ENCODE results near the gene CTNND1. TPM values are rescaled to one million over a fixed set of nuclear protein-coding genes. Genes with fewer than 3 reads are reported as not detected.

Gene CTNND1
- total RNA-seq, 1 donor from 2014 or later: 181 TPM

DNA sequence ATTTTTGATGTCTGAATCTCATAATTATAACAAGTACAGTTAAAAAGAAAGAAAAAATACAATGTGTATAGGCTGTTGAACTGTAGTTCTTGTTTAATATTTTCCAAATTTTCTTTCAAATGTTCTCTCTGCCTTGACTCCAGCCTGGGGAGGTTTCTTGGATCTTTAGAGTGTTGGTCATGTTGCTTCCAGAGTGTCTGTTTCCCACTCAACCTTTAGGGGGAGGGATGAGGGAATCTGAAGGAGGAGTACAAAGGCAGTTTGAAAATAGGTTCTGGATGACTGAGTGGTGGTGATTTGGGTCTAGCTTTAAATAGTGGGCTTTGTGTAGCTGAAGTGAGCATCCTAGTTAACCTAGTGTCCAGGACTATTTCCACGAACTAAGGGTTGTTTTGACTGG is 2.0 kb downstream of the CTNND1 start:
- Mint-ChIP-seq H3K36me3 (ENCODE audit: unreplicated experiment) (peaks cover 9% of the 10 kb centered on the region), H3K4me1 (ENCODE audit: unreplicated experiment) (peaks cover 40% of the 10 kb centered on the region), H3K9me3 (ENCODE audit: unreplicated experiment) (no peaks in the 10 kb centered on the region), H3K27ac (ENCODE audit: unreplicated experiment) (peak overlapping the region; percentile 100), H3K4me3 (ENCODE audit: unreplicated experiment) (peak overlapping the region; percentile 100), H3K27me3 (ENCODE audit: unreplicated experiment) (no peaks in the 10 kb centered on the region)
- DNase-seq (ENCODE audit: extremely low spot score, unreplicated experiment): no peak
- TF ChIP-seq, protein P1, sequence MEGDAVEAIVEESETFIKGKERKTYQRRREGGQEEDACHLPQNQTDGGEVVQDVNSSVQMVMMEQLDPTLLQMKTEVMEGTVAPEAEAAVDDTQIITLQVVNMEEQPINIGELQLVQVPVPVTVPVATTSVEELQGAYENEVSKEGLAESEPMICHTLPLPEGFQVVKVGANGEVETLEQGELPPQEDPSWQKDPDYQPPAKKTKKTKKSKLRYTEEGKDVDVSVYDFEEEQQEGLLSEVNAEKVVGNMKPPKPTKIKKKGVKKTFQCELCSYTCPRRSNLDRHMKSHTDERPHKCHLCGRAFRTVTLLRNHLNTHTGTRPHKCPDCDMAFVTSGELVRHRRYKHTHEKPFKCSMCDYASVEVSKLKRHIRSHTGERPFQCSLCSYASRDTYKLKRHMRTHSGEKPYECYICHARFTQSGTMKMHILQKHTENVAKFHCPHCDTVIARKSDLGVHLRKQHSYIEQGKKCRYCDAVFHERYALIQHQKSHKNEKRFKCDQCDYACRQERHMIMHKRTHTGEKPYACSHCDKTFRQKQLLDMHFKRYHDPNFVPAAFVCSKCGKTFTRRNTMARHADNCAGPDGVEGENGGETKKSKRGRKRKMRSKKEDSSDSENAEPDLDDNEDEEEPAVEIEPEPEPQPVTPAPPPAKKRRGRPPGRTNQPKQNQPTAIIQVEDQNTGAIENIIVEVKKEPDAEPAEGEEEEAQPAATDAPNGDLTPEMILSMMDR (IDR thresholded peaks at IDR 0.05): peak; percentile 46

DNA sequence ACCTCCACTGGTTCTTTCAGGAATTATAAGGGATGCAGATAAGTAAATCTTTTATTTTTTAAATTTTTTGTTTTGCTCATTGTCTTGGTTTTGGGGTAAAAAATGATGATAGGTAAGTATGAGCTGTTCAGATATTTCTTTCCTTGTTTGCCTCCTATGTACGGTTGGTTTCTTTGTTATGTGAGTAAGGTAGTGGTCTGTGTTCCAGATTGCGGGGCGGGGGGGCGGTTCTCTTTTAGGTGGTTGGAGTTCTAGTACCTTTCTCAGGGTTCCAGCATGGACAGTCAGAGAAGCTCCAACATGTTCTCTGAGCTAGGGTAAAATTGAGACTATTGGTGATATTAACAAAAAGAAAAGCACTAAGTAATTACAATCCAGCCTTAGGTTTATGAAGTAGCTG is 2.4 kb downstream of the CTNND1 start:
- no peaks in the 10 kb centered on the region for H3K9me3 Mint-ChIP-seq (ENCODE audit: unreplicated experiment)

DNA sequence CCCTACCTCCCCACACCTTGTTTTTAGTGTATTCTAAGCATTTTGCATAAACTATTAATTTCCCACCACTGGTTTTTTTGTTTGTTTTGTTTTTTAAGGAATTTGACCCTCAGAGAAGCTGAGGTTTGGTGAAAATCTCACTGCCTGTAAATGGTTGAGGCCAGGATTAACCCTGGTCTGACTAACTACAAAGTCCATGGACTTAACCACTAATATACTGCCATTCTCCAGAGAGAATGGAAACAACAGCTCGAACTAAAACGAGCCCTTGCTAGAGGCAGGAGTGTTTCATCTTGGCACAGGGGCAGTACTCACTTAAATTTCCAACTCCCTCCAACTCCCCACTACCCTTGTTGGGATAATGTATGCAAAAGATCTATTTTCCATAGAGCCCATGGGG is 3.0 kb downstream of the CTNND1 start:
- Mint-ChIP-seq H3K27ac (ENCODE audit: unreplicated experiment) (peak overlapping the region; percentile 100), H3K27me3 (ENCODE audit: unreplicated experiment) (no peaks in the 10 kb centered on the region), H3K36me3 (ENCODE audit: unreplicated experiment) (peaks cover 12% of the 10 kb centered on the region), H3K9me3 (ENCODE audit: unreplicated experiment) (no peaks in the 10 kb centered on the region), H3K4me1 (ENCODE audit: unreplicated experiment) (peaks cover 43% of the 10 kb centered on the region), H3K4me3 (ENCODE audit: unreplicated experiment) (peak overlapping the region; percentile 100)
- no peak for DNase-seq (ENCODE audit: extremely low spot score, unreplicated experiment)
- TF ChIP-seq, protein P1 (IDR thresholded peaks at IDR 0.05): no peak

More for the DNA sequence above, 2.4 kb downstream of the CTNND1 start:
- Mint-ChIP-seq H3K4me1 (ENCODE audit: unreplicated experiment) (peaks cover 40% of the 10 kb centered on the region), H3K4me3 (ENCODE audit: unreplicated experiment) (peak overlapping the region; percentile 100), H3K36me3 (ENCODE audit: unreplicated experiment) (peaks cover 9% of the 10 kb centered on the region), H3K27me3 (ENCODE audit: unreplicated experiment) (no peaks in the 10 kb centered on the region), H3K27ac (ENCODE audit: unreplicated experiment) (peak overlapping the region; percentile 100)
- TF ChIP-seq, protein P1 (IDR thresholded peaks at IDR 0.05): no peak
- no peak for DNase-seq (ENCODE audit: extremely low spot score, unreplicated experiment)

DNA sequence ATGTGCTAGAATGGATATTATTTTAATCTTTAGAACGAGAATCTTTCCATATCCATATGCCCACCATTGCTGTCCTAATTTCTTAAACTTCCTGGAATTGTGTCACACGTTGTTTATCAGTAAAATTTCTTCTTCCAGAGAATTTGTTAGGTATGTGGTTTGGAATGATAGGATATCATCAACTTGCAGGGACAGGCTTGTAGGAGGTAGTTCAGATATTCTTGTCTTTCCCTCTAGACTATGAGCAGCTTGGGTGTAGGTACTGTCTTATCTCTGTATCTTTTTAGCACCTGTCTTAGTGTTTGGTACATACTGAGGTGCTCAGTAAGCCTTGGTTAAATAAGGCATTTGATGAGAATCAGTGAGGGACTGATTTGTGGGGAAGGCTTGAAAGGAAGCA is 3.4 kb downstream of the CTNND1 start:
- H3K4me3 Mint-ChIP-seq (ENCODE audit: unreplicated experiment): peak overlapping the region; percentile 100
- no peak for DNase-seq (ENCODE audit: extremely low spot score, unreplicated experiment)
- peaks cover 46% of the 10 kb centered on the region for H3K4me1 Mint-ChIP-seq (ENCODE audit: unreplicated experiment)
- H3K27me3 Mint-ChIP-seq (ENCODE audit: unreplicated experiment): no peaks in the 10 kb centered on the region
- no peaks in the 10 kb centered on the region for H3K9me3 Mint-ChIP-seq (ENCODE audit: unreplicated experiment)
- peaks cover 15% of the 10 kb centered on the region for H3K36me3 Mint-ChIP-seq (ENCODE audit: unreplicated experiment)
- TF ChIP-seq, protein P1 (IDR thresholded peaks at IDR 0.05): no peak
- H3K27ac Mint-ChIP-seq (ENCODE audit: unreplicated experiment): peak overlapping the region; percentile 100

DNA sequence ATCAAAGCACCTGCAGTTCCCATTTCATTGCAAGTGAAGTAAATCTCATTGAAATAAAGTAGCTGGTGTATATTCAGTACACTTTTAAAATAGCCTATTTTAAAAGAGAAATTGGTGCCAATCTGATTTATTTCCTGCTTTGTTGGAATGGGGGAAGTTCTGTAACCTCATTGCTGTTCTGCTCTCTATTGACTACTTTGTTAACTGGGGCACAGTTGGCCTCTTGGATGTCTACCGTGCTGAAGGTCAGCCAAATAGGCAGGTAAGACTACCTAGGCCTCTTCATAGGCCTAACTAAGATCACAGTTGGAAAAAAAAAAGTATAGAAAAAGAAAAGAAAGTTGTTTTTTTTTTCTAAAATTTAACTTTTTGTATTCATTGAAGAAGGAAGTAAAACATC is 9.2 kb downstream of the CTNND1 start:
- H3K9me3 Mint-ChIP-seq (ENCODE audit: unreplicated experiment): no peaks in the 10 kb centered on the region
- DNase-seq (ENCODE audit: extremely low spot score, unreplicated experiment): no peak
- peaks cover 20% of the 10 kb centered on the region for H3K36me3 Mint-ChIP-seq (ENCODE audit: unreplicated experiment)
- TF ChIP-seq, protein P1 (IDR thresholded peaks at IDR 0.05): no peak
- H3K4me1 Mint-ChIP-seq (ENCODE audit: unreplicated experiment): peaks cover 60% of the 10 kb centered on the region
- no peak overlapping the region for H3K27ac Mint-ChIP-seq (ENCODE audit: unreplicated experiment)
- no peak overlapping the region for H3K4me3 Mint-ChIP-seq (ENCODE audit: unreplicated experiment)
- no peaks in the 10 kb centered on the region for H3K27me3 Mint-ChIP-seq (ENCODE audit: unreplicated experiment)
